HG03108 (cell line): Measurements from ENCODE around the gene RGS6.
"Not testable (repeated sequence)": the region's sequence is repeated elsewhere in the genome, so short reads cannot be mapped to it uniquely, and the experiment has no call there.

ENCODE experiments used
- ATAC-seq: cut with Tn5 transposase; IDR thresholded peaks from one replicate; pipeline ENCODE4 v1.9.1; 2021; ENCODE audit warnings: moderate library complexity; ENCODE audit not compliant: unreplicated experiment

Gene RGS6

DNA sequence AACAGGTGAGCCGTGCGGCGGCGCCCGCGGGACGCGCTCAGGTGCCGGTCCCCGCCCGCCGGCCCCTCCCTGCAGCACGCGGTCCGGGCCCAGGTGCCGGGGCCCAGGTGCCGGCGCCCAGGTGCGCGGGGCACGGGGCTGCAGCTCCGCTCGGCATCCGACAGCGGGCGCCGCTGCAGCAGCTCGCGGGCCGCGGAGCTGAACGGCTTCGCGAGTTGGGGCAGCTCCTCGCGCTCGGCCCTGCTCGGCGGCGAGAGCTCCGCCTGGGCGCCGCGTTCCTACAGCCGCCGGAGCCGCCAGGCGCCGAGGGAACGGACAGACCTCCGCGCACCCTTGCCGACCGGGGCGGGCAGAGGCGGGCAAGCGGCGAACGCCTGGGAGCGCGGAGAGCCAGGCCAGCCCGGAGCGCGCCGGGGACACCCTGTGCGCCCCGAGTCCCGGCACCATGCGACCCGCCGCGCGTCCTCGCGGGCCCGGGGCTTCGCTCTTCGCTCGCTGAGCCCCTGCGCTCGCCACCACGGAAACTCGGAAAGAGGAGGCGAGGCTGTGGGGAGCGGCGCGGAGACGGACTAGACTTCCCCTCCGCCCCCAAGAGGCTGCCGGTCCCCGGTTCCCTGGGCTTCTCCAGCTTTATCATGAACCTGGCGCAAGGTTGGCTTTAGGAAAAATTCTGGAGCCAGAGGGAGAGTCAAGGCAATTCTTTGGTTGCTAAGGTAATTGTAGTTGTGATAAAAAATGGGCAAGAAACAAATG, at the start of gene RGS6:
TSS of gene RGS6 (plus strand) at position 201 of the 753 bp plus-strand sequence.
- peak; percentile 54 for ATAC-seq

DNA sequence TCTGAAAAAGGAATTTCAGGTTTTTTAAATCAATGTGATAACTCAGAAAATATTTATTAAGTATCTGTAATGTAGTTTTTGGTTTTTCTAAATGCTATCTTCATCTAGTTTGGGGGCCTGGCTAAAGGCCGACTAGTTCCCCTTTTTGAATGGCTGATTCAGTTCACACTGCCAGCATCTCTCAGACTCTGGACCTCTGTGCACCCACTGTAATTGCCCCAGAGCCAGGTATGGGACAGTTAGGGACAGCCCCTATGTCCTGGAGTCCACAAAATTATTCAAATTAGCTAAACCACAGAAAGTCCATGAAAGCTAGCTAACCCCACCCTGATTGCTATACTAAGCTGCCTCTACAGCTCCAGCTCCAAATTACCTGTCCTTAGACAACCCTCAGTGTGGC, 49.1 kb upstream of the RGS6 start:
- no peak for ATAC-seq

DNA sequence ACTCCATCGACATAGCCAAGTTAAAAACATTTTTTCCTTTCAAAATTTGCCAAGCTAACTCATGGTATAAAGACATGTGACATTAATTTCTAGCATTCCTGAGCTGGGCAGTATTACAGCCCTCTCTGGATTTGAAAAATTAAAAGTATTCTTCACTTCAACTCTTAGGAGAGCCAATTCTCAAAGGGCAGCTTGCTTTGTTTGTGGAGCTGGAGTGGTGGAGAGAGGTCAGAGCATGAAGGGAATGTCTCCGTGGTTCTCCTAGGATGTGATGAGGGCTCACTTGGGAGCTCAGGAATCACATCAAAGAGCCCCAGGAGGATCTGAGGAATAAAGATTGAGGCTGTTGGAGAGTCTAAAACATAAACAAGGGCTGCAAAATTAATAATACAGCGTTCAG, 46.9 kb upstream of the RGS6 start:
- ATAC-seq, result no peak

DNA sequence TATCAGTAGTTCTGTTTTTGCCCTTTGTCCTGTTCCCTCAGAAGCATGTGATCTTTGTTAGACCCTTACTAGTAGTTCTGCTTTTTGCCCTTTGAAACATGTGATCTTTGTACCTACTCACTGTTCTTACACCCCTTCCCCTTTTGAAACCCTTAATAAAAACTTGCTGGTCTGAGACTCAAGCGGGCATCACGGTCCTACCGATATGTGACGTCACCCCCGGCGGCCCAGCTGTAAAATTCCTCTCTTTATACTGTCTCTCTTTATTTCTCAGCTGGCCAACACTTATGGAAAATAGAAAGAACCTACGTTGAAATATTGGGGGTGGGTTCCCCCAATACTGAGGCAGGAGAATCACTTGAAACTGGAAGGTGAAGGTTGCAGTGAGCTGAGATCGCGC, 44.4 kb upstream of the RGS6 start:
- ATAC-seq, result not testable (repeated sequence)

DNA sequence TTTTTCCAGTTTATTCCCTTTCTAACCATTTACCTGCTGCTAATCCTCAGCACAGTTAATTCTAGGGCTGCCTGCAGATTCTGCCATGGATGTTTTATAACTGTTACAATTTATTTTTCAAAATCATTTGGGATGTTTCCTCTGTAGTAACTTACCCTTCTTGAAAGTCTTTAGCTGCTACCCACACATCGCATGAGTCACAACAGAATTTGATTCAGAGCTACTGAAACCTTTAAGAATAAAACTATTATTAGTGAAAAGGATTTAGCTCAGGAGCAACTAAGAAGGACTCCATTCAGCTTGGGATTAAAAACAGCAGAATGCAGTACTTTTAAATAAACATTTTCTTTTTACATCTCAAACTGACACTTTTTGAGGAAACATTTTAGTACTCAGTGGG, 41.7 kb upstream of the RGS6 start:
- no peak for ATAC-seq

DNA sequence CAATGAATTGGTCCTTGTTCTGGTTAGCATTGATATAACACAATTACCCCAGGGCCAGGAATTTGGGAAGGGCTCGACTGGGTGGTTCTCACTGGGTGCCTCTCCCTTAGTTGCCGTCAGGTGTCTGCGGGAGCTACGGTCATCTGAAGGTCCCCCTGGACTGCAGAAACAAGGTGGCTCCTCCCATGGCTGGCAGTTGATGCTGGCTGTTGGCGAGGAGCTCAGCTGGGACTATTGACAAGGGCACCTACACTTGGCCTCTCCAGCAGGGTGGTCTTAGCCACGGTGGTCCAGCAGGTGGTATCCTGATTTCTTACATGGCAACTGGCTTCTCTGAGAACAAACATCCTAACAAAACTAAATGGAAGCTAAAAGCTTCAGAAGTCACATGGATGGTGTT, 41.0 kb upstream of the RGS6 start:
- no peak for ATAC-seq

DNA sequence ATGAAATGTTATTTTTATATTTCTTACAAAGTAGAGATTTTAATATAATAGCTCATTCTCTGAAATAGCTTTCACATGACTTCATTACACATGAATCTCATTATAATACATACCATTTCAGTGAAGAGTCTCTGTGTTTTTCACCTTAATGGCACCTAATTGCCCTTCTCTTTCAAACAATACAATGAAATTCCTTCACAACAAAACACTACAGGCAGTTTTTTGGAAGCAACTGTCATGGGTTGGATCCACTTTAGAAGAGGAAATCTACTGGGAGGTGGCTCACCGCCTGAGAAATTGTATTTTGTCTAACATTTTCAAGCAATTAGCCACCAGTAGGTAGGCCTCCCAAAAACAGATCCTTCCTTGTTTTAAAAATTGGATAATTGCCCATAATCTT, 40.3 kb upstream of the RGS6 start:
- no peak for ATAC-seq

DNA sequence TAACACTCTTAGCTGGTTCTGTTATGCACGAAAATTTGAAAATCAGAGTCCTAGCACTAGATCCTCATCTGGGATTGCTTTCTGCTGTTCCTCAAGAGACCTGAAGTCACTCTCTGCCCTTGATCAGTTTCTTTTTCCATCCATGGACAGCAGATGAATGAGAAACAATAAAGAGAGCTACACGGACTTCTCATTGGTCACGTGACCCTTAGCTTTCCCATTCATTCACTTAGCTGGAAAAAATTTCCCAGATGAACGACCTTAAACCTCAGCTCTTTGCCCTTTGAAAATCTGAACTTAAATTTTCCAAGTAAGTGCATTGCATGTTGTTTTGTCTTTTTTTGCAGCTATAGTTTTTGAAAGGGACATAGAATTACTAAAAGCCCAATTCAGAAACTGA, 27.2 kb upstream of the RGS6 start:
- no peak for ATAC-seq

DNA sequence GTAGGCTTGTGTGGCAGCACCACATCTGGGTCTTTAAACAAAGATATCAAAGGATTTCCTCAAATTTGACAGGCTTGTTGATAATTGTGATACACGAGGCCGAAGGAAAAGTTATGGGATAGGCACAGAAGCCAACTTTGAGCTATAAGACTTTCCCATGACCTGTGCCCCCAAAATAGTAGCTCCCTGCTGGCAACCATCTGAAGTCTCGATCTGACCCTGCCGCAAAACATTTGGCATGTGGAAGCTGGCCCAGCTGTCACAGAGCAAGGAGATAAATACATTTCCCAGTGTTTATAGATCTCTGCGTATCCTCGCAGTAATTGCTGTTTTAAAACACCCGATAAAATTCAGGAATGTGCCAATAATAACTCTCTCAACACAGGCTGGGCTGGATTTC, 26.4 kb upstream of the RGS6 start:
- no peak for ATAC-seq

DNA sequence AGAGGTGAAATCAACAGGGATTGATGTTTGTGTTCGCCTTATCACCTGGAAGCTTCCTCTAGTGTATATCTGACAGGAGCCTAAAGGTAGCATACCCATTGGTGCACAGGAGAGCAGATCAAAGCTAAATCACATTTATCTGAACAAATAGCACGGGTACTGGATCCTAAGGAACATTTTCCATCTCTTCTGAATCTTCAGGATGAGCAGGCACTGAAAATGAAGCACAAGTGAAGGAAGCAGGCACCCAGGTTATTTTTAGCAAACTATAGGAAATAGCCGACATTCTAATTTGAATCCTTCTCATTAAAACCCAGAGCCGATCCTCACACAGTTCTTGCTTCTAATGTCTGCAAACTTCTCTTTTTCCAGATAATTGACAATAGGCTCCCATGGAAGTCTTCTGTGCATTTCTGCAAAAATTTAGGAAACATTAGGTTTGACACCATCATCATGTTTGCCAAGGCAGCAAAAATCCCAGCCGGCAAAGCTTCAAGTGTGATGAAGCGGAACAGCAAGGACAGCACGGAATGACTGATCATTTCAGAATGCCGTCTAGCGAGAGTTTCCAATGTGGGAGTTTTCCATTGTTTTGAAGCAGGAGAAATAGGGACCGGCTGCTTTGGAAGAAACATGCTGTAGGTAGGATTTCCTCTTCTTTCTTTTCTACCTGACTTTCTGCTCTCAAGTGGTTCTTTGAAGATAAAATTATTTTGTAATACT, 24.3 kb upstream of the RGS6 start:
- ATAC-seq, result no peak

DNA sequence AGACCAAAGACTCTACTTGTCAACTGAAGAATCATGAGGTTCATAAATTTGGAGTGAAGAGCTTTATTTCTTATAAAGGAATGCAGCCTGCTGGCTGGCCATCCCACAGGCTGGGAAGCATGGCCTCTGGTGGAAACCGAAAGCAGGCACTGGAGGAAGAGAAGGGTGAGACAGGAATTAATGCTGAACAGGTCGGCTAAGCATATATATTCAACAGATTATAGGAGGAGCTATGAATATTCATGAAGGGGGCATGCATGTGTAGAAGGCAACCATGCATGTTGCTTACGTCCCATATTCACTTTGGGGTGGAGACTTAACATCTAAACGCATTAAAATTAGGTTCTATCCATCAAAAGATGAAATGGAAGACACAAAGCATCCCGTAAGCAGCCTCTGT, 20.6 kb upstream of the RGS6 start:
- no peak for ATAC-seq

DNA sequence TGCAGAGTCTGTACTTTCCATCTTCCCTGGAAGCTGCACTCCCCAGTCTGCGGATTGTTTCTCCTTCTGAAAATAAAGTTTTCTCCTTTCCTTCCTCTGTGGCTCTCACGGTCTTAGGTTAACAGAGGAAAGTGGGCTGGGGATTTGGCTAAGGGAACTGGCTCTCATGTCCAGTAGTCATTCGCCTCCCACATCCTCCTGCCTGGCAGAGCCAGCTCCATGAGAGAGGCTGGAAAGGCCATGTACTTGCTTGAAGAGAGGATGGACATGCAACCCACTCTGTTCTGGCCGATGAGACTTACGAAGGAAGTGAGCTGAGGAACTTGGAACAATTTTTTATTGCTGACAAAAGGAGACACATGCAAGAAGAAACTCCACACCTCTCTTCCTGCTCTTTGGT, 18.9 kb upstream of the RGS6 start:
- no peak for ATAC-seq

DNA sequence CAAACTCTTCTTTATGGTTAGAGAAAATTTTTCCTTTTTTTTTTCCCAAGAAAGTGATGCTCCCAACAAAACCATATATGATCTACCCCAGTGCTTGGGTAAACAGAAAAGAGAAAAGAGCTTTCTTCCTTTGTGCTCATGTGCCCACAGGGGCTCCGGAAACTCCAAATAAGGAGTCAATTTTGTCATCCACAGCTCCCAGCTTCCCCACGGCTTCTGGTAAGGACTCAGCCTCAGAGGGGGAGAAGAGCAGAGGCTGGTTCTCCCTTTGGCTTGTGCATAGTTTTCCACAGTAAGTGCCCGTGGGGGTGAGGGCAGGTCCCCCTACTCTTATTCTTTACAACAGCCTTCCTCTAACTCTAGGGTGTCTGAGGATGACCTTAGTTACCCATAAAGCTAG, 13.3 kb upstream of the RGS6 start:
- ATAC-seq, result no peak

DNA sequence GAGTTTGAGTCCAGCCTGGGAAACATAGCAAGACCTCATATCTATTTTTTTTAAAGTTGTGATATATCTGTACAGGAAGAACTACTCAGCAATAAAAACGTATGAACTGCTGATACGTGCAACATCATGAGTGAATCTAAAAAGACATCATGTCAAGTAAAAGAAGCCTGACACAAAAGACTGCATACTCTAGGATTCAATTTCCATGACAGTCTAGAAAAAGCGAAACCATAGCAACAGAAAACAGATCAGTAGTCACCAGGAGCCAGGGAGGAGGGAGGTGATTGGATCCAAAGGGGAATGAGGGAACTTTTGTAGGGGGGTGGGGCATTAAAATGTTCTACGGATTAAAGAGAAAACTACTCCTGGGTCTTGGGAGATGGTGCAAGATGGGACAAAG, 8.7 kb upstream of the RGS6 start:
- no peak for ATAC-seq

DNA sequence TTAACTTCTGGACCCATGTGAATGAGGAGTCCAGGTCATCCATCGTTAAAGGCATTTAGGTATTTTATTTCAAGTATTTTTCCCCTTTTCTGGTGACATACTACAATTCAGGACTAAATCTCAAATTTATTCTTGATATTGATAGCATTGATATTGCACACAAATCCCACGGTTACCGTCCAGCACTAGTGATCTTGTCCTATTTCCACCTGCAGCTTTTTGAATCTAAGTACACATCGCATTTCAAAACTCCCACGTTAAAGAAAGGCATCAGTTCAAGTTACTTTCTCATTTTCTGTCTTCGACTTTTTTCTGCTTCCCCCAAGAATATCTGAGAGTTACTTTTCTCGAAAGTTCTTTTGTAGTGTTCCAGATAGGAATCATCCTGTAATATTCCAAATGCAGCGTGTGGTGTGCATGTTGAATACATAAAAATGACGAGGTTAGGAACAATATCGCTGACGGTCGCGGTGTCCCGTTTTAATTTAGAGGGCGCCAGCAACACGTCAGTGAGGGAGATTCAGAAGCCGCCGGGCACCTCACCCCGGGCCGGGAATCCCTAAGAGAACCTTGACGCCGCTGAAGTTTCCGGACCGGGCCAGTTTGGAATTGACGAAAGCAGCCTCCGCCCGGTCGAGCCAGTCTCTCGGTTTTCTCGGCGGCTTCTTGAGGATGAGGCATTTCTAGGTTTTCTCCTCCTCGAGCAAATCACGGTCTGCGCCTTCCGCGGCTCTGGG, 569 bp upstream of the RGS6 start:
- ATAC-seq, result no peak

DNA sequence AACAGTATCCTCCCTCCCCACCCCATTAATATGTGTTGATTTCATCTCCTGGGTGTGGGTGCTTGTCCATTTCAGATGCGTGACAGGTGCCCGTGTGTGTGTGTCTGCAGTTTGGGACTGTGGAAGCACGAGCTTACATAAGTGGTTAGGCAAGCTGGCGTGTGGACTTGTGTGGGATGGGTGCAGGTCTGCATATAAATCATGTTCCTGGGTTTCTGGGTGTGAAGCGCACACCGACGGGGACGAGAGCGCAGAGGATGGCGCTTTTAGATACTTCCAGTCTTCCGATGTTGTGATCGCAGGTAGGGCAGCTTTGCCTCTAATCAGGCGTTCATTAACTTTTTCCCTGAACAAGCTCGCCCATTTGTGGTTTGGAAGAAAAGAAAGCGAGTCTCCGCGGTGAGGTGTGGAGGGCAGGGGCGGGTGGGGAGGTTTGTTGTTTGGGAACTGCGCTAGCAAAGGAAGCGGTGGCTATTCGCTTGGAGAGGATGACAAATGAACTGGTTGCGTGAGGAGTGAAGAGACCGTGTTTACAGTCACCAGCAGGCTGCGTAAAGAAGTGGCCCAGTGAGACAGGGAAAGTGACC, 865 bp downstream of the RGS6 start:
- ATAC-seq, result no peak

DNA sequence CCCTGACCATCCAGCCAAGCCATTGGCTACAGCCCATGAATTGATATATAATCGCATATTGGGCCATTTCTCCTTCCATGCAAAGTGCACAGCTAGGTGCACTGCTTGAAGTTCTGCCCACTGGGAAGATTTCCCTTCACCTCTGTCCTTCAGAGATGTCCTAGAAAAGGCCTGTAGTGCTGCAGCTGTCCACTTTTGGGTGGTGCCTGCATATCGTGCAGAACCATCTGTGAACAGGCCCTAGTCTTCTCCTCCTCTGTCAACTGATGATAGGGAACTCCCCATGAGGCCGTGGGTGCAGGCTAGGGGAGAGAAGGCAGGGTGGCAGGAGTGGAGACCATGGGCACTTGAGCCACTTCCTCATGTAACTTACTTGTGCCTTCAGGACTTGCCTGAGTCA, 6.0 kb downstream of the RGS6 start:
- not testable (repeated sequence) for ATAC-seq

DNA sequence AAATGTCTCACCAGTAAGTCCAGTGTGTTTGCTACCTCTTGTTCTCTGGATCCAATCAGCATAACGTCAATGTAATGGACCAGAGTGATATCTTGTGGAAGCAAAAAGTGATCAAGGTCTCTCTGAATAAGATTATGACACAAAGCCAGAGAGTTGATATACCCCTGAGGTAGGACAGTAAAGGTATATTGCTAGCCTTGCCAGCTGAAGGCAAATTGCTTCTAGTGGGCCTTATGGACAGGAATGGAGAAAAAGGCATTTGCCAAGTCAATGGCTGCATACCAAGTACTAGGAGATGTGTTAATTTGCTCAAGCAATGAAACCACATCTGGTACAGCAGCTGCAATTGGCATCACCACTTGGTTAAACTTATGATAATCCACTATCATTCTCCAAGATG, 7.1 kb downstream of the RGS6 start:
- ATAC-seq, result not testable (repeated sequence)

DNA sequence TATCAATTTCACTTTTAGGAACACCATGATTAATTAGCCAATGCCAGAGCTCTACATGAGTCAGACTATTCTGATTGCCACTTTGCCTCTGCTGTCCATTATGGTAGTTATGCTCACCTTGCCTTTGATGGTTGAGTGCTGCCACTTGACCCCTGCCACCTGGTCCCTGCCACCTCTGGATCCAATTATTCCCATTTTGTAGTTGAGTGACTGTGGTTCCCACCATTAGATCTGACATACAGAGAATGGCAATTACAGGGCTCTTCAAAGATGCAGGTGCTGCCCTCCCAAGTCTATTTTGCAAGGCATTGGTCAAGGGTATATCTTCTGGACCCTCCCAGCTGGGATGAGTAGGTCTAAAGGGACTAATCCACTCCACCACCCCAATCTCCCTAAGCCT, 8.3 kb downstream of the RGS6 start:
- not testable (repeated sequence) for ATAC-seq

DNA sequence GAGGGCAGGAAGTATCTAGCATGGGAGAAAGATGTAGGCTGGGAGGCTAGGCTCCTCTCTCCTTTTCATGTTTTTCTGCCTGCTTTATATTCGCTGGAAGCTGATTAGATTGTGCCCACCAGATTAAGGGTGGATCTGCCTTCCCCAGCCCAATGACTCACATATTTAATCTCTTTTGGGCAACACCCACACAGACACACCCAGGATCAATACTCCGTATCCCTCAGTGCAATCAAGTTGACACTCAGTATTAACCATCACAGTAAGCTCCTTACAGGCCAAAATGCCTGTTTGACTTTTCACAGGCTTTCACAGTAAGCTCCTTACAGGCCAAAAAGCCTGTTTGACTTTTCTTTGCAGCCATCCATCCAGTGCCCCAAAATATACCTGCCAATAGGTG, 9.4 kb downstream of the RGS6 start:
- ATAC-seq, result not testable (repeated sequence)

DNA sequence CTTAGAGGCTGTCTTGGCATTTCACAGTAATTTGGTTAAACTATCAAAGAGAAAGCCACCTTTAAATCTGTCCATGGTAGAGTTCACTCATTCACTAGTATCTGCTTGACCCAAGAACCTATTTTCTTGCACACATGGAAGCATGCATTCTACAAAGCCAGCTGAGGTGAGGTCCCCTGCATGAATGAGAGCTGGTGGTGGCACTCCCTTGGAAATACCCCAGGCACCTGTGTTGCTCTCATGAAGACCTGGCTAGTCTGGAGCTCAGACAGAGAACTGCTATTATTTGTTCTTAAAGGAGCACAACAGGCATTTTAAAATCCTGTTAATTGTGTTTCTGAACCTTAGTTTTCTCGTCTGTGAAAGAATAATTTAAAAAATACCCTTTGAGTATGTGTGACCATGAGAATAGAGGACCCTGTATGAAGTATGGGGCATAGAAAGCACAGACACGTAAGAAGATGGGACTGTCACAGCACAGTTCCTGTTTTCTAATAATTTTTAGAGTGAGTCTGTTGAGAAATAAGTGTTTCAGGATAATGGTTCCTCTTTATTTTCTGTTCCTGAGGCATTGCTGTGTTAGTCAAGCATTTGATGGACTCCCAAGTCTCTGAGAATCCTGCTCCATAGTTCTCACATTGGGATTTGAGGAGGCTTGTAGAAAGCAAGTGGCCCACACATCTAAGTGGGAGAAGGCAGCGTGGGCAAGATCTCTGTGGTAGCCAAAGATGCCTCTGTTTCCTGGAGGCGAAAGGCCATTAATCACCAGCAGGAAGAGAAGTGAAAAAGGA, 10.9 kb downstream of the RGS6 start:
- ATAC-seq, result no peak
